Measurements from ENCODE around the gene ERGIC2.
"Not testable (repeated sequence)": the region's sequence is repeated elsewhere in the genome, so short reads cannot be mapped to it uniquely, and the experiment has no call there.

ERGIC2 gene

GRCh38 chr12:29299633-29300032 lies 81.3 kb downstream of the ERGIC2 start:
- Histone ChIP-seq H3K36me3 (ENCODE audit: control insufficient read depth, insufficient read depth, low read length) (no peaks in the 10 kb centered on the region), H3K4me3 (replicated peaks; ENCODE audit: low read depth, low read length) (no peak overlapping the region), H3K27me3 (replicated peaks; ENCODE audit: control insufficient read depth, insufficient read depth, low read length) (no peaks in the 10 kb centered on the region)
- TF ChIP-seq, protein P1, sequence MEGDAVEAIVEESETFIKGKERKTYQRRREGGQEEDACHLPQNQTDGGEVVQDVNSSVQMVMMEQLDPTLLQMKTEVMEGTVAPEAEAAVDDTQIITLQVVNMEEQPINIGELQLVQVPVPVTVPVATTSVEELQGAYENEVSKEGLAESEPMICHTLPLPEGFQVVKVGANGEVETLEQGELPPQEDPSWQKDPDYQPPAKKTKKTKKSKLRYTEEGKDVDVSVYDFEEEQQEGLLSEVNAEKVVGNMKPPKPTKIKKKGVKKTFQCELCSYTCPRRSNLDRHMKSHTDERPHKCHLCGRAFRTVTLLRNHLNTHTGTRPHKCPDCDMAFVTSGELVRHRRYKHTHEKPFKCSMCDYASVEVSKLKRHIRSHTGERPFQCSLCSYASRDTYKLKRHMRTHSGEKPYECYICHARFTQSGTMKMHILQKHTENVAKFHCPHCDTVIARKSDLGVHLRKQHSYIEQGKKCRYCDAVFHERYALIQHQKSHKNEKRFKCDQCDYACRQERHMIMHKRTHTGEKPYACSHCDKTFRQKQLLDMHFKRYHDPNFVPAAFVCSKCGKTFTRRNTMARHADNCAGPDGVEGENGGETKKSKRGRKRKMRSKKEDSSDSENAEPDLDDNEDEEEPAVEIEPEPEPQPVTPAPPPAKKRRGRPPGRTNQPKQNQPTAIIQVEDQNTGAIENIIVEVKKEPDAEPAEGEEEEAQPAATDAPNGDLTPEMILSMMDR (IDR thresholded peaks at IDR 0.05; ENCODE audit: insufficient read depth, low read length, poor library complexity, severe bottlenecking) = no peak
- DNase-seq (ENCODE audit: extremely low read depth, insufficient read length) = no peak

- TF ChIP-seq, protein P1 (IDR thresholded peaks at IDR 0.05; ENCODE audit: insufficient read depth, low read length, poor library complexity, severe bottlenecking) = no peak
- no peaks in the 10 kb centered on the region for H3K36me3 ChIP-seq (ENCODE audit: control insufficient read depth, insufficient read depth, low read length)
- no peak overlapping the region for H3K4me3 ChIP-seq (replicated peaks; ENCODE audit: low read depth, low read length)
- DNase-seq (ENCODE audit: extremely low read depth, insufficient read length) = no peak
- H3K27me3 ChIP-seq (replicated peaks; ENCODE audit: control insufficient read depth, insufficient read depth, low read length) = no peaks in the 10 kb centered on the region
Observed at GRCh38 chr12:29291226-29291625, 89.7 kb downstream of the ERGIC2 start.

DNA sequence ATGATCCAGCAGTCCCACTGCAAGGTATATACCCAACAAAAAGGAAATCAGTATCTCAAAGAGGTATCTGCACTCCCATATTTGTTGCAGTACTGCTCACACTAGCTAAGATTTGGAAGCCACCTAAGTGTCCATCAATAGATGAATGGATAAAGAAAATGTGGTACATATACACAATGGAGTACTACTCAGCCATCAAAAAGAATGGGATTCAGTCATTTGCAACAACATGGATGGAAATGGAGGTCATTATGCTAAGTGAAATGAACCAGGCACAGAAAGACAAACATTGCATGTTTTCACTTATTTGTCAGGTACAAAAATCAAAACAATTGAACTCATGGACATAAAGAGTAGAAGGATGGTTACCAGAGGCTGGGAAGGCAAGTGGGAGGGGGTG lies 90.5 kb downstream of the ERGIC2 start:
- not testable (repeated sequence) for H3K36me3 ChIP-seq (ENCODE audit: control insufficient read depth, insufficient read depth, low read length); H3K4me3 ChIP-seq (replicated peaks; ENCODE audit: low read depth, low read length); H3K27me3 ChIP-seq (replicated peaks; ENCODE audit: control insufficient read depth, insufficient read depth, low read length); DNase-seq (ENCODE audit: extremely low read depth, insufficient read length)

DNA sequence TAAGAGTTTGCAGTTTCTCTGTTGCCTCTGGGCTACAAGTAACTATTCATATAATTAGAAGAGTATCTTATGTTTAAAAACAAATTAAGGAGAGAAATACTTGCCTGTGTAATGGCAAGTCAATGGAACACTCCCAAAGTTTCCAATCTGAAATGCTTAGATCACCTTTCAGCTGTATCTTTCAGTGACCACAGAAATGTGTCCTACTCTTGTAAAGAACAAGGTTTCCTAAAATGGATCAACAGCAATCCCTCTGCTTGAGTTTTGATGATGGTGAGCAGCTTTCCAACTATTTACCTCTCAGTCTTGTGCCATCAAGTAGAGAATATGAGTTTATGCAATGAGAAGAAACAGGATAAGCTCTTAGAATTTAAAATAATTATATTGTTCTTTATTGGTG lies 92.9 kb downstream of the ERGIC2 start:
- H3K27me3 ChIP-seq (replicated peaks; ENCODE audit: control insufficient read depth, insufficient read depth, low read length) = no peaks in the 10 kb centered on the region
- no peaks in the 10 kb centered on the region for H3K36me3 ChIP-seq (ENCODE audit: control insufficient read depth, insufficient read depth, low read length)
- DNase-seq (ENCODE audit: extremely low read depth, insufficient read length) = no peak
- TF ChIP-seq, protein P1 (IDR thresholded peaks at IDR 0.05; ENCODE audit: insufficient read depth, low read length, poor library complexity, severe bottlenecking) = no peak
- H3K4me3 ChIP-seq (replicated peaks; ENCODE audit: low read depth, low read length) = no peak overlapping the region

DNA sequence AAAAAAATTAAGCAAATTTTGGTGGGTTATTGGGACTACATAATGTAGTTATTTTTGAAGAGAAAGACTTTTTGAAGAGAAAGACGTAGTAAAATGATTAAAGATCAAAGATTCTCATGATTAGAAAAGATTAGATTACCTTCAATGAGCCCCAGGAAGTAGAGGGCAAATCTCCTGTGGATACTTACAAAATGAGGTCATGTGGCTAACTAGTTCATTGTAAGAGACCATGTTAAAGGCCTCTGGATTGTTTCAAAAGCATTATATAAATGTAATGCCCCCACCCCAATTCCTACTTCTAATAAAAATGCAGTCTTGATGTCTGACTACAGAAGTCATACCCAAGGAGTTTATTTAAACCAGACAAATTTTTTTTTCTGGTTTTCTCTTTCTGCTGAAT lies 93.3 kb downstream of the ERGIC2 start:
- no peaks in the 10 kb centered on the region for H3K27me3 ChIP-seq (replicated peaks; ENCODE audit: control insufficient read depth, insufficient read depth, low read length)
- TF ChIP-seq, protein P1 (IDR thresholded peaks at IDR 0.05; ENCODE audit: insufficient read depth, low read length, poor library complexity, severe bottlenecking) = no peak

More for the DNA sequence above, 93.3 kb downstream of the ERGIC2 start:
- no peak for DNase-seq (ENCODE audit: extremely low read depth, insufficient read length)
- no peaks in the 10 kb centered on the region for H3K36me3 ChIP-seq (ENCODE audit: control insufficient read depth, insufficient read depth, low read length)
- H3K4me3 ChIP-seq (replicated peaks; ENCODE audit: low read depth, low read length) = no peak overlapping the region
